Sigmoid colon (tissue), 7 donors: Measurements from ENCODE around the gene MOB3C. TPM values are rescaled to one million over a fixed set of nuclear protein-coding genes. Genes with fewer than 3 reads are reported as not detected.

Experiments used
- DNase-seq: peaks from one replicate; pipeline ENCODE4 v3.0.0-alpha.2; 2019
- H3K27ac ChIP-seq, 4 donors: fragments of 200-600 bp; sonication (generic); one replicate each; pipeline ENCODE4 v1.5.1; 2016 to 2019; ENCODE audit warnings: mild to moderate bottlenecking in 1 of 4
- H3K27me3 ChIP-seq, 3 donors: fragments of 200-600 bp; sonication (generic); one replicate each; pipeline ENCODE4 v1.5.1; 2019; ENCODE audit warnings: mild to moderate bottlenecking in 1 of 3
- H3K36me3 ChIP-seq, 4 donors: fragments of 200-600 bp; sonication (generic); one replicate each; pipeline ENCODE4 v1.5.1; 2016 to 2019
- H3K4me1 ChIP-seq, 4 donors: fragments of 200-600 bp; sonication (generic); one replicate each; pipeline ENCODE4 v1.5.1; 2017 to 2019
- H3K4me3 ChIP-seq, 4 donors: fragments of 200-600 bp; sonication (generic); one replicate each; pipeline ENCODE4 v1.5.1; 2017 to 2019; ENCODE audit warnings: mild to moderate bottlenecking in 2 of 4, moderate library complexity in 1 of 4
- H3K9me3 ChIP-seq, 4 donors: fragments of 200-600 bp in 3 of 4; sonication (generic) in 3 of 4; one replicate each; pipeline versions ENCODE4 v1.5.1 to v1.6.1; 2013 to 2019
- EP300 ChIP-seq, 4 donors: sonication (generic); formaldehyde crosslinking; IDR thresholded peaks; one replicate each; pipeline ENCODE4 v1.6.1; 2017; ENCODE audit warnings: antibody characterized with exemption in 4 of 4
- POLR2A ChIP-seq, 2 donors: fragments of 450-650 bp; IDR thresholded peaks; one replicate each; pipeline ENCODE4 v1.6.1; 2016; ENCODE audit warnings: antibody characterized with exemption in 2 of 2, mild to moderate bottlenecking in 2 of 2, moderate library complexity in 2 of 2
- POLR2AphosphoS5 ChIP-seq, 4 donors: sonication (generic); formaldehyde crosslinking; IDR thresholded peaks; one replicate each; pipeline ENCODE4 v1.6.1; 2017; ENCODE audit warnings: antibody characterized with exemption in 4 of 4
- WGBS, 2 donors: extraction: QIAGEN DNeasy Blood & Tissue Kit; methylation state at CpG; one replicate each; pipeline ENCODE4 v1.1.7; 2013; 5-methylcytosine and 5-hydroxymethylcytosine counted together
- intact Hi-C: fragments of 100-400 bp; cut with DNase I; formaldehyde crosslinking; loops from one replicate; pipeline ENCODE4 v1.15.1; 2023
- polyA plus RNA-seq, 3 donors: library from polyadenylated mRNA; stranded (reverse); fragments of 200-250 nt; gene quantifications; one replicate each; pipeline ENCODE4 v1.2.3, GENCODE V29; 2013
- total RNA-seq, 4 donors: library from RNA; depleted of rRNA; stranded (reverse); fragments of >200 nt; gene quantifications; one replicate each; pipeline ENCODE4 v1.1.0, GENCODE V29; 2016
- TF ChIP-seq, protein P1 (sequence below), 4 experiments: fragments of 450-650 bp in 3 of 4; fragments of 200-600 bp in 1 of 4; IDR thresholded peaks; one replicate each; pipeline ENCODE4 v1.5.1; 2016 to 2019; ENCODE audit warnings: antibody characterized with exemption in 4 of 4, mild to moderate bottlenecking in 3 of 4, moderate library complexity in 2 of 4
- donor health status: healthy with polysubstance abuse.
- donor health status: Bipolar disorder and iron deficiency.
- donor health status: healthy.

Gene MOB3C
- total and polyA plus RNA-seq, 7 donors = 7.8 to 25.7 (median 13.8) TPM

DNA sequence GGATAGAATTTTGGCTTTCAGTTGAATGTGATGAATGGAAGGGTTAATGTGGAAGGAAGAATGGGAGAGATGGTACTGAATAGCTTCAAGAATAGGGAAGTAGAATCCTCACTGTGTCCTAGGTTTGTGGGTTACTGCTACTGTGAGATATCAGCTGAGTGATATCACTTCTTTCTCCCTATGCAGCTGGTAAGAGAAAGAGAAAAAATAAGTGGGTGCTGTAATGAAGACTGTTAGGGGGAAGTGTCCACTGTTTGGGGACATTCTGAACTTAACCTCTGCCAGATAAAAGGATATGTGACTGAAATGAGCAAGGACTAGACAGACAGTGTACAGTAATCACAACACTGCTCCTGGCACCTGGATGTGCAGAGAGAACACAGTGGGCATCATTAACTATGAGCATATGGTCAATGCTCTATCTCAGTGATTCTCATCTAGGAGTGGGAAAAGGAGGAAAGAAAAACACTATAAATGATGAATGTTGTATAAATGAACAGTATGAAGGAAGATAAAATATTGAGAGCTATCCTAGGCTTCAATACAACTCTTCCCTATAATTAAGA is 25.6 kb upstream of the MOB3C start:
- TF ChIP-seq, protein P1, sequence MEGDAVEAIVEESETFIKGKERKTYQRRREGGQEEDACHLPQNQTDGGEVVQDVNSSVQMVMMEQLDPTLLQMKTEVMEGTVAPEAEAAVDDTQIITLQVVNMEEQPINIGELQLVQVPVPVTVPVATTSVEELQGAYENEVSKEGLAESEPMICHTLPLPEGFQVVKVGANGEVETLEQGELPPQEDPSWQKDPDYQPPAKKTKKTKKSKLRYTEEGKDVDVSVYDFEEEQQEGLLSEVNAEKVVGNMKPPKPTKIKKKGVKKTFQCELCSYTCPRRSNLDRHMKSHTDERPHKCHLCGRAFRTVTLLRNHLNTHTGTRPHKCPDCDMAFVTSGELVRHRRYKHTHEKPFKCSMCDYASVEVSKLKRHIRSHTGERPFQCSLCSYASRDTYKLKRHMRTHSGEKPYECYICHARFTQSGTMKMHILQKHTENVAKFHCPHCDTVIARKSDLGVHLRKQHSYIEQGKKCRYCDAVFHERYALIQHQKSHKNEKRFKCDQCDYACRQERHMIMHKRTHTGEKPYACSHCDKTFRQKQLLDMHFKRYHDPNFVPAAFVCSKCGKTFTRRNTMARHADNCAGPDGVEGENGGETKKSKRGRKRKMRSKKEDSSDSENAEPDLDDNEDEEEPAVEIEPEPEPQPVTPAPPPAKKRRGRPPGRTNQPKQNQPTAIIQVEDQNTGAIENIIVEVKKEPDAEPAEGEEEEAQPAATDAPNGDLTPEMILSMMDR (IDR thresholded peaks at IDR 0.05) = no peak
- TF ChIP-seq POLR2AphosphoS5 (IDR thresholded peaks at IDR 0.05) = no peak
- TF ChIP-seq POLR2A (IDR thresholded peaks at IDR 0.05) = no peak
- Histone ChIP-seq H3K27ac (peak overlapping the region in 3 of 4 donors; percentile 30 to 64 (median 62)), H3K9me3 (no peaks in the 10 kb centered on the region), H3K4me3 (no peak overlapping the region), H3K27me3 (no peaks in the 10 kb centered on the region), H3K4me1 (peaks cover 0 to 48% (median 36%) of the 10 kb centered on the region in 4 donors), H3K36me3 (peaks cover 0 to 14% (median 0%) of the 10 kb centered on the region in 4 donors)
- DNase-seq = no peak
- intact Hi-C loops = no loop called here

DNA sequence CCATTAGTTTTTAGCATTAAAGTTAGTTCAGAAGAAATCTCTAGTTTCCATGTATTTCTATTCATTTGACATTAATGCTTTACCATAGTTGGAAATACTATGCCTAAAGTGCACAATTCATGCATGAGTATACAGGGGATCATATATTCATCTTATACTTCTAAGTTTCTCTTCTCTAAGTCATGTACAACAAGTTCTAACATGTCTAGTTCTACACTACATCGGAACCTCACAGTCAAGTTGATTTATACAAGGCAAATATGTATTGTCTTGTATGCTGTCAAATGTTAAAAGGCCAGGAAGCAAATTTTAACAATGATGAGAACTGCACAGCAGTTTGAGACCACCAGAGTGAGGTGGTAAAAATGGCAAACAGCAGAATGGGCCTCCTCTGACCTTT is 22.9 kb upstream of the MOB3C start:
- Histone ChIP-seq H3K4me3 (no peak overlapping the region), H3K36me3 (peaks cover 0 to 29% (median 5%) of the 10 kb centered on the region in 4 donors), H3K4me1 (peaks cover 0 to 45% (median 36%) of the 10 kb centered on the region in 4 donors), H3K27me3 (no peaks in the 10 kb centered on the region), H3K27ac (no peak overlapping the region), H3K9me3 (no peaks in the 10 kb centered on the region)
- intact Hi-C loops = no loop called here
- WGBS, 2 donors = 85 to 90% methylated on average over 1 of the region's 1 CpG
- DNase-seq = no peak
- TF ChIP-seq EP300 (IDR thresholded peaks at IDR 0.05) (no peak), POLR2A (IDR thresholded peaks at IDR 0.05) (no peak), POLR2AphosphoS5 (IDR thresholded peaks at IDR 0.05) (no peak)
- TF ChIP-seq, protein P1 (IDR thresholded peaks at IDR 0.05) = no peak

DNA sequence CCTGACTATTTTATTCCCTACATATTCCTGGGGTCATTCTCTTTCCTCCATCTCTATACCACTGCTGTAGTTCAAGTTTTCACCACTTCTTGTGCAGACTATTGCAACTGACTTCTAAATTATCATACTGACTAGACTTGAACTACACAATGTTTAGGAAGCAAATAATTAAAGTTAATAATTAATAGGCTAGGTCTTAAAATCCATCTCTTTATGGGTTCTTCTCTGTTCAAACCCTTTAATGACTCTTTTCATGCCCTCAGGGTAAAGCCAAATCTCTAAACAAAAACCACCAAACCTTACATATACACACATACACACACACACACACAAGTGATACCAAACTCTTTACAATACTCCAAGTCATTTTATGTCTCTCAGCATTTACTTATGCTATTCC is 22.3 kb upstream of the MOB3C start:
- Histone ChIP-seq H3K36me3 (peaks cover 0 to 35% (median 8%) of the 10 kb centered on the region in 4 donors), H3K27me3 (no peaks in the 10 kb centered on the region), H3K27ac (peak overlapping the region in 2 of 4 donors; percentile 12 to 67), H3K9me3 (no peaks in the 10 kb centered on the region), H3K4me1 (peaks cover 0 to 38% (median 31%) of the 10 kb centered on the region in 4 donors), H3K4me3 (no peak overlapping the region)
- DNase-seq = no peak
- intact Hi-C loops = no loop called here
- TF ChIP-seq POLR2A (IDR thresholded peaks at IDR 0.05) (no peak), EP300 (IDR thresholded peaks at IDR 0.05) (no peak), POLR2AphosphoS5 (IDR thresholded peaks at IDR 0.05) (no peak)
- TF ChIP-seq, protein P1 (IDR thresholded peaks at IDR 0.05) = no peak

DNA sequence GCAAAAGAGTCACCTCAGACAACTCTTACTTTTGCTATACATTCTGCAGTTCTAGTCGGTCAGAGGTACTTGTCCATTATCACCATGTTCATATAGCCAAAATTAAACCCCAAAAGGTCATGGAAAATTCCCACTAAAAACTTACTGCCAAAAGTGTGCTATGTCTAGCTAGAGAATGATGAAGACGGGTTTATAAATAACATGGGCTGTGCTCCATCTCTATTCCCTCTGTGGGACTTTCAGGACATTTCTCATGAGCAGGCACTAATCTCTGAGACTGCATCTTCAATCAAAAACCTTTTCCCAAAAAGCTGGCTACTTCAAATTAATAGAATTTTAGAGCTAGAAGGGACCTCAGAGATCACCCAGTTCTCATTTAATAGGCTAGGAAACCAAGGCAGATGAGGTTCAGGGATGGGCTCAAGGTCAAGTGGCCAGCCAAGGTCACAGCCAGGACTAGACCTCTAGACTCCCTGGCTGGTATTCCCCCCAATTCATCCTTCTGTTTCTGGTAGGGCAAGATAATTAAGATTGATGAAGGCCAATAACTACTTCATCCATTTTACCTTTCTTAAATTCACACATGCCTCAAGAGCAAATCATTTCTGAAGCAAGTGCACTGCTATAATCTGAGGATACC is 21.0 kb upstream of the MOB3C start:
- peak overlapping the region; percentile 15 to 67 (median 62) for H3K27ac ChIP-seq
- no peak for DNase-seq
- 48 to 69% methylated on average over 2 of the region's 2 CpGs for WGBS, 2 donors
- intact Hi-C loops = no loop called here
- H3K4me1 ChIP-seq = peaks cover 0 to 25% (median 18%) of the 10 kb centered on the region in 4 donors
- TF ChIP-seq, protein P1 (IDR thresholded peaks at IDR 0.05) = no peak
- no peak for TF ChIP-seq POLR2AphosphoS5 (IDR thresholded peaks at IDR 0.05)
- no peak for TF ChIP-seq EP300 (IDR thresholded peaks at IDR 0.05)
- H3K36me3 ChIP-seq = peaks cover 0 to 48% (median 13%) of the 10 kb centered on the region in 4 donors
- no peak overlapping the region for H3K4me3 ChIP-seq
- H3K9me3 ChIP-seq = no peaks in the 10 kb centered on the region
- no peaks in the 10 kb centered on the region for H3K27me3 ChIP-seq
